GM21367 (cell line): ENCODE results near the gene TSPAN15.

Experiments used
- ATAC-seq: cut with Tn5 transposase; IDR thresholded peaks from one replicate; pipeline ENCODE4 v1.9.1; 2021; ENCODE audit not compliant: unreplicated experiment

Gene TSPAN15

DNA sequence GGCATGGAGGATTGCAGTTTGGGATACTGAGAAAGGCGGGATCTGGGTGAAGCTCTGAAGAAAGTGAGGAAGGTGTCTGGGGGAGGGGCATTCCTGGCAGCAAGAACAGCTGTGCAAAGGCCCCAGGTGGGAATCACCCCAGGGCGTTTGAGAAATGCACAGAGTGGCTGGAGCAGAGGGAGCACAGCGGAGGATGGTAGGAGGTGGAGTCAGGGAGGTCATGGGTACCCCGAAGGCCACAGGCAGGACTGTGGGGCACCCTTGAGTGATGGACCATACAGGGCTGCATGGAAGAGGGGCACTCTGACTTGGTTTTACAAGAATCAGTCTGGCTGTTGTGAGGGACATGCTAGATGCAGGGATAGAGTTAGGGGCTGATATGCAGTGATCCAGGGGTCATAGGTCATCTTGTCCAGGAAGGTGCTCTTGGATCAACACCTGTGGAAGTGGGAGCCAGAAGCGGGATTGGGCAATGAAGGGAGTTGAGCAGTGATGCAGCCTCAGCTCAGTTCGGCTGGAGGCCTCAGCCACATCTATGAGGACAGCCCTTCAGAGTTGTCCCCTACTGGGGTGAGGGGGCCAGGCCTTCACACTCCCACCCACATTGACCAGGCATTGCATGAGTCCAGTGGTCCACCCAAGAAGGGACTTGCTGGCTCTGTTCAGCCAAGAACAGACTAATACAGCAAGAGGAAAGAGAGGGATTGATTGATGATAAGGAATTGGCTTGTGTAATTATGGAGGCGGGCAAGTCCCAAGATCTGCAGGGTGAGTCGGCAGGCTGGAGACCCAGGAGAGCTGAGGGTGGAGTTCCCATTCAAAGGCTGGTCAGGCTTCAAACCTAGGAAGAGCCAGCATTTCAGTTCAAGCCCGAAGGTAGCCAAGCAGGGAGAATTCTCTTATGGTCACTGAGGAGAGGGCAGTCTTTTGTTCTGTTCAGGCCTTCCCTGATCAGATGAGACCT, 48.7 kb downstream of the TSPAN15 start:
- ATAC-seq: no peak

GRCh38 chr10:69500864-69501468, 49.7 kb downstream of the TSPAN15 start:
- ATAC-seq: no peak

GRCh38 chr10:69501657-69502056, 50.4 kb downstream of the TSPAN15 start:
- no peak for ATAC-seq

DNA sequence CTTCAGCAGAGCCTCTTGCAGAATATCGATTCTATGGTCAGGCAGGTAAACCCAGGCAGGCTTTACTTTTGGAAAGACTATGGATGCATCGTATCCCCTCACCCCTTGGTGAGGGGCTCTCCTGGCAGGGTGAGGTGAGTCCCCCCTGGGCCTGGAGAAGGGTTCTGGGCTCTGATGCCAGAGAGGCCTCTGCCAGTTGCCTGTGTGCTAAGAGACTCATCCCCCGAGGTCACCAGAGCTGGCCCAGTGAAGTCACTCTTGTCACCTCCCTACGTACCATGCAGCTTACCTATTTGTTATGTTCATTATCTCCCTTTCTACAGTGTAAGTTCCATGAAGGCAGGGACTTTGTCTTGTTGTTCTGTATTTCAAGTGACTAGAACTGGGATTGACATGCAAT, 51.3 kb downstream of the TSPAN15 start:
- ATAC-seq: no peak

GRCh38 chr10:69503001-69503895, 52.0 kb downstream of the TSPAN15 start:
- ATAC-seq: no peak

GRCh38 chr10:69503896-69504265, 52.6 kb downstream of the TSPAN15 start:
- ATAC-seq: no peak

GRCh38 chr10:69504576-69505250, 53.4 kb downstream of the TSPAN15 start:
- ATAC-seq: no peak

DNA sequence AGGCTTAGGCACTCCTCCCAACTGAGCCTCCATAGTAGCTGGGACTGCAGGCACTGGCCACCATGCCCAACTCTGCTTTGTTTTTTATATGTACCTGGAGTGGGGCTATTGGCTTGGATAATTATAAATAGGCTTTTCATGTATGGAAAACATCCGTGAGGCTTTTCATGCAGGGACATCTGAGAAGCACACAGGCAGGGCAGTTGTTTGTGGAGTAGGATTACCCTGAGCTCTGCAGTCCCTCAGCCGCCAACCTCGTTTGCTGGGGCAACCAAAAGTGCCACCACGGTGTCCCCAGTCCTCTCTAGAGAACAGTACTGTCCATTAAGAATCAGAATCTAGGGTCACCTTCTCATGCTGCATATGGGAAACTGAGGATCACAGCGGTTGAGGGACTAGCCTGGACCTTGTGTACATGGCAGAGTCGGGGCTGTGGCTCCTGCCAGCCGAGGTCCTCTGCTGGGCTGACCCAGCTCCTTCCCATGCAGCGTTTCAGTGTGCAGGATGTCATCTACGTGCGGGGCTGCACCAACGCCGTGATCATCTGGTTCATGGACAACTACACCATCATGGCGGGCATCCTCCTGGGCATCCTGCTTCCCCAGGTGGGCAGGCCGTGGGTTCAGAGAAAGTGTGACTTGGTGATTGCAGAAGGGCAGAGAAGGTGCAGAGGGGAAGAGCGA, 54.5 kb downstream of the TSPAN15 start:
- no peak for ATAC-seq

DNA sequence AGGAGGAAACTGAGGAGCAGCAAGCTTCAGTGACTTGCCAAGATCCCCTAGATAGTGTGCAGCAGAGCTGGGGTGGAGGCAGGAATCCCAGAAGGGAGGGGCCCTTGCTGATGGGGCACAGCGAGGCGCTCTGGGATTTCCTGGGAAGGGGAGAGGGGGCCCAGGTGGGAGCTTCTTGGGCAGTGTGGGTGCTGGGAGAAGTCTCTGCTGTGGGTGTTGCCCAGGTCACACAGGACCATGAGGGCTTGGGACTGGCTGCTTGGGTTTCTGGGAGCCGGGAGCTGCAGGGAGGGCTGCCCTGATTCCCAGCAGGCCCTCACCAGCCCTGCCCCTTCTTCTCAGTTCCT, 55.2 kb downstream of the TSPAN15 start:
- ATAC-seq: no peak

DNA sequence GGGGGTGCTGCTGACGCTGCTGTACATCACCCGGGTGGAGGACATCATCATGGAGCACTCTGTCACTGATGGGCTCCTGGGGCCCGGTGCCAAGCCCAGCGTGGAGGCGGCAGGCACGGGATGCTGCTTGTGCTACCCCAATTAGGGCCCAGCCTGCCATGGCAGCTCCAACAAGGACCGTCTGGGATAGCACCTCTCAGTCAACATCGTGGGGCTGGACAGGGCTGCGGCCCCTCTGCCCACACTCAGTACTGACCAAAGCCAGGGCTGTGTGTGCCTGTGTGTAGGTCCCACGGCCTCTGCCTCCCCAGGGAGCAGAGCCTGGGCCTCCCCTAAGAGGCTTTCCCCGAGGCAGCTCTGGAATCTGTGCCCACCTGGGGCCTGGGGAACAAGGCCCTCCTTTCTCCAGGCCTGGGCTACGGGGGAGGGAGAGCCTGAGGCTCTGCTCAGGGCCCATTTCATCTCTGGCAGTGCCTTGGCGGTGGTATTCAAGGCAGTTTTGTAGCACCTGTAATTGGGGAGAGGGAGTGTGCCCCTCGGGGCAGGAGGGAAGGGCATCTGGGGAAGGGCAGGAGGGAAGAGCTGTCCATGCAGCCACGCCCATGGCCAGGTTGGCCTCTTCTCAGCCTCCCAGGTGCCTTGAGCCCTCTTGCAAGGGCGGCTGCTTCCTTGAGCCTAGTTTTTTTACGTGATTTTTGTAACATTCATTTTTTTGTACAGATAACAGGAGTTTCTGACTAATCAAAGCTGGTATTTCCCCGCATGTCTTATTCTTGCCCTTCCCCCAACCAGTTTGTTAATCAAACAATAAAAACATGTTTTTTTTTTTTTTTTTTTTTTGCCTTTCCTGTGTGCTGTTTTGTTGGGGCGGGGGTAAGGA, 55.8 kb downstream of the TSPAN15 start:
- ATAC-seq: no peak

- ATAC-seq: no peak
Measured at GRCh38 chr10:69508738-69509340, 57.6 kb downstream of the TSPAN15 start.

GRCh38 chr10:69512901-69513300, 61.6 kb downstream of the TSPAN15 start:
- ATAC-seq: no peak

GRCh38 chr10:69513617-69514016, 62.4 kb downstream of the TSPAN15 start:
- no peak for ATAC-seq

GRCh38 chr10:69515699-69516259, 64.5 kb downstream of the TSPAN15 start:
- peak; percentile 71 for ATAC-seq

GRCh38 chr10:69516316-69516715, 65.1 kb downstream of the TSPAN15 start:
- no peak for ATAC-seq

DNA sequence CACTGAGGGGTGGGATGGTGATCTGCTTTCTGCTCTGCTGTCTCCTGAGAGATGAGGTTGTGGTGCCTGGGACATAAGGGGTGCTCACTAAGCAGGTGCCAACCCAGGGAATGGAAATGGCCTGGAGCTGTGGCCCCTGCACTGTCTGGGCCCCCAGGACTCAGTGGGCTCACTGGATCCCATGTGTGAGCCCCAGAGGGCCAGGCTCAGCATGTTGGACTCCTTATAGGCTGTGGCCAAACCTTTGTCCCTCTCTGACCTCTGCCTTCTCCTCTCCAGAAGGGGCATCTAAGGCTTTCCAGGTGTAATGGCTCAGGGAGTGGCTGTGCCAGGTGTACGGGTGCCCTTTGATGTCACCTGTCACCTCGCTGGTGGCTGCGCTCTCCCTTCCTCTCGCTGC, 65.5 kb downstream of the TSPAN15 start:
- ATAC-seq: no peak

- no peak for ATAC-seq
Measured at GRCh38 chr10:69517271-69517848, 66.1 kb downstream of the TSPAN15 start.

GRCh38 chr10:69527961-69528360, 76.7 kb downstream of the TSPAN15 start:
- ATAC-seq: no peak
